ENCODE results near the gene PIK3R6.
A peak's percentile ranks its signal among the peaks of the same experiment; 100 is the strongest.

DNA sequence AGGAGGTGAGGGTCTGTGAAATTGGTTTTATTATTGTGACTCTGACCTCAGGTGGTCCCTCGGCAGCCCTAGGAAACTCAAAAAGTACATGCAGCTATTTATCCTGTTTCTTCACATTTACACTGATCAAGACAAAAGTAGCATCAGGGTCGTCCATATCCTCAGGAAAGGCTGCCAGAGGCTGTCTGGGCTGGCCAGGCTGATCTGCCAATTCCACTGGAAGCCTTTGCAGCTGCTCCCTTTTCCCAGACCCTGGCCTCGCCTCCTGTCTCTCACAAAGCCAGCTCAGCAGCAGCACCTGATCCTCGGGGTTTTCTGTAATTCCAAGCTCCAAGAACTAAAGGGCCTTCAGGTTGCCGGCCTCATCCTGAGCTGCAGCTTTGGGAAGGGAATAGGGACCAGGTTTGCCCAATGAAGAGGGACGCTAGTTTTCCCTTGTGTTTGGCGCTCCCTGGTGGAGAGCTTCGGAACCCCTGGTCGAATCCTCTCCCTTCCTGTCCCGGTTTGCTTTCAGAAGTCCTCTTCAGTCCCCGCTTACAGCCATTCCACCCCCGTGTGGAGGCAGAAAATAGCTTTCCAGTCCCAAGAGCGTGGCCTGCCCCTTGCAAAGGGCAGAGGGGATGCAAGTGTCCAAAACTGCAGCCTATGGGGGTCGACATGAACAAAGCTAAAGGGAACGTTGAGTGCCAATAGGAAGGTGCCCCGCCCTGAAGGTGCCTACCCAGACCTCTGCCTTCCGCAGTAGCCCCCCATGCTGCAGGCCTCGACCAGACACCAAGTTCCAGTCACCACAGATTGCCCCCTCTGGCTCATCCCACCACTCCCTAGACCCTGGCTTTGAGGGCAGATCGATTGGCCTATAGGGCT, 81.7 kb downstream of the PIK3R6 start:
- TF ChIP-seq, protein P1, sequence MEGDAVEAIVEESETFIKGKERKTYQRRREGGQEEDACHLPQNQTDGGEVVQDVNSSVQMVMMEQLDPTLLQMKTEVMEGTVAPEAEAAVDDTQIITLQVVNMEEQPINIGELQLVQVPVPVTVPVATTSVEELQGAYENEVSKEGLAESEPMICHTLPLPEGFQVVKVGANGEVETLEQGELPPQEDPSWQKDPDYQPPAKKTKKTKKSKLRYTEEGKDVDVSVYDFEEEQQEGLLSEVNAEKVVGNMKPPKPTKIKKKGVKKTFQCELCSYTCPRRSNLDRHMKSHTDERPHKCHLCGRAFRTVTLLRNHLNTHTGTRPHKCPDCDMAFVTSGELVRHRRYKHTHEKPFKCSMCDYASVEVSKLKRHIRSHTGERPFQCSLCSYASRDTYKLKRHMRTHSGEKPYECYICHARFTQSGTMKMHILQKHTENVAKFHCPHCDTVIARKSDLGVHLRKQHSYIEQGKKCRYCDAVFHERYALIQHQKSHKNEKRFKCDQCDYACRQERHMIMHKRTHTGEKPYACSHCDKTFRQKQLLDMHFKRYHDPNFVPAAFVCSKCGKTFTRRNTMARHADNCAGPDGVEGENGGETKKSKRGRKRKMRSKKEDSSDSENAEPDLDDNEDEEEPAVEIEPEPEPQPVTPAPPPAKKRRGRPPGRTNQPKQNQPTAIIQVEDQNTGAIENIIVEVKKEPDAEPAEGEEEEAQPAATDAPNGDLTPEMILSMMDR (conservative IDR thresholded peaks at IDR 0.05; ENCODE audit: low read depth, low read length) = peak; percentile 77
- TF ChIP-seq EZH2 (IDR thresholded peaks at IDR 0.05; ENCODE audit: low read length, unreplicated experiment) (no peak), EZH2phosphoT487 (IDR thresholded peaks at IDR 0.05; ENCODE audit: borderline replicate concordance, low read length) (no peak)

Measured in PC-3 (cell line).